ENCODE results near the gene STX18.

STX18 gene

DNA sequence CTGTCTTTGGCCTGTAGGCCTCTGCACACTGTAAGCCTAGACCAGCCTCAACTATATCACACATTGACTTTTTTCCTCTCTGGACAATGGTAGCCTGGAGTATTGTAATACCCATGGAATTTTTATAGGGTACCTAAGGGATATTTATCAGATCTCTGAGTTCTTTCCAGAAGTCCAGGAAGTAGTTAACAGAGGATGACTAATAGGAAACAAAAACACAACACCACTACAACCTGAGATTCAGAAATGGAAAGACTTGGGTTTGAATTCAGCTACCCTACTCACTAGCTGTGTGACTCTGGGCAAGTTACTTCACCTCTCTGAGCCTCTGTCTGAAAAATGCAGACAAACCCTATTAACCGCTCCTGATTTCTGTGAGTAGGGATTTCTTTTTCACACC lies 7.7 kb upstream of the STX18 start:
- Histone ChIP-seq H4K20me1 (ENCODE audit: insufficient read depth, low read length) (no peaks in the 10 kb centered on the region), H3K4me1 (ENCODE audit: insufficient read depth, low read length) (no peaks in the 10 kb centered on the region), H3K9ac (ENCODE audit: low read depth, low read length) (no peak overlapping the region), H3K4me2 (ENCODE audit: insufficient read depth, low read length) (no peak overlapping the region), H3K27me3 (ENCODE audit: insufficient read depth, low read length, poor library complexity) (no peaks in the 10 kb centered on the region), H3K36me3 (ENCODE audit: insufficient read depth, low read length) (peaks cover 4% of the 10 kb centered on the region), H3K4me3 (ENCODE audit: low read depth in 1 of 2, low read length in 2 of 2) (no peak overlapping the region), H3K27ac (ENCODE audit: low read length) (no peak overlapping the region), H3K9me3 (ENCODE audit: insufficient read depth, low read length, severe bottlenecking) (no peaks in the 10 kb centered on the region), H2AFZ (ENCODE audit: low read depth, low read length) (no peak overlapping the region), H3K79me2 (ENCODE audit: insufficient read depth, low read length) (no peaks in the 10 kb centered on the region)
- TF ChIP-seq CTCF (IDR thresholded peaks at IDR 0.05; ENCODE audit: borderline replicate concordance, extremely low read depth, low read length, poor library complexity, severe bottlenecking) (no peak), EZH2 (IDR thresholded peaks at IDR 0.05; ENCODE audit: borderline replicate concordance, low read depth, low read length, severe bottlenecking) (no peak)
- DNase-seq (no peak), ATAC-seq (ENCODE audit: insufficient read depth, low read depth) (no peak)

DNA sequence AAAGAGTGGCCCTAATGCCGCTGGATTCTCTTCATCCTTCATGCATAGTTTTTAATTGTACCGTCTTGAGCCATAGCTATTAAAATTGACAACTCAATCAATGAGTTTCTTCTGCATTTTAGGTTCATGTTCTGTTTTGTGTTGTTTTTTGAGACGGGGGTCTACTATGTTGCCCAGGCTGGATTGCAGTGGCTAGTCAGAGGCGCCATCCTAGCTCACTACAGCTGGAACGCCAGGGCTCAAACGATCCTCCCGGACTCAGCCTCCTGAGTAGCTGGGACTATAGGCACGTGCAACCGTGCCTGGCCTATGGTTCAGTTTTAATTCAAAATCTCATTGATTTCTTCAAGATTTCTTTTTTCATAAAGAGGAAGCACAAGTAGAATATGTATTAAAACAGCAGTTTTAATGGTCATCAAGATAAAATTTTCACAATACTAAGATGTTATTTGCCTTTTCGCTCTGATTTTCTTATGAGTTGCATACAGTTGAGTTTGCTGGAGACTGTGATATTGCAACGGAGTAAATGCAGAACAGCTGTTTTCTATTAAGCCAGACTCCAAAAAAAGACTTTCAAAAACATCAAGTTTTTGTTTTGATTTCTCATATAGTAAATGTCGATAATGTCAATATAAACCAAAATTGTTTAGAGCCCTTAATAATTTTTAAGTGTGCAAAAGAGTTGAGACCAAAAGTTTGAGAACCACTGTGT lies 1.1 kb upstream of the STX18 start:
- peak overlapping the region; percentile 65 to 79 for H3K4me3 ChIP-seq (ENCODE audit: low read depth in 1 of 2, low read length in 2 of 2)
- peak overlapping the region; percentile 89 for H3K4me2 ChIP-seq (ENCODE audit: insufficient read depth, low read length)
- TF ChIP-seq EZH2 (IDR thresholded peaks at IDR 0.05; ENCODE audit: borderline replicate concordance, low read depth, low read length, severe bottlenecking) (no peak), CTCF (IDR thresholded peaks at IDR 0.05; ENCODE audit: borderline replicate concordance, extremely low read depth, low read length, poor library complexity, severe bottlenecking) (no peak)
- H3K27me3 ChIP-seq (ENCODE audit: insufficient read depth, low read length, poor library complexity), result no peaks in the 10 kb centered on the region
- DNase-seq (no peak), ATAC-seq (ENCODE audit: insufficient read depth, low read depth) (no peak)
- H3K4me1 ChIP-seq (ENCODE audit: insufficient read depth, low read length), result peaks cover 37% of the 10 kb centered on the region
- no peaks in the 10 kb centered on the region for H3K9me3 ChIP-seq (ENCODE audit: insufficient read depth, low read length, severe bottlenecking)
- peaks cover 8% of the 10 kb centered on the region; the same call in 1 of the 2 replicates for H4K20me1 ChIP-seq (ENCODE audit: insufficient read depth, low read length)
- H3K27ac ChIP-seq (ENCODE audit: low read length), result no peak overlapping the region
- H3K36me3 ChIP-seq (ENCODE audit: insufficient read depth, low read length), result peaks cover 4% of the 10 kb centered on the region; the same call in 1 of the 2 replicates
- peak overlapping the region; percentile 96 for H2AFZ ChIP-seq (ENCODE audit: low read depth, low read length)
- H3K79me2 ChIP-seq (ENCODE audit: insufficient read depth, low read length), result peaks cover 49% of the 10 kb centered on the region
- H3K9ac ChIP-seq (ENCODE audit: low read depth, low read length), result peak overlapping the region; percentile 95

- DNase-seq, result peak; percentile 24
- Histone ChIP-seq H3K9me3 (ENCODE audit: insufficient read depth, low read length, severe bottlenecking) (no peaks in the 10 kb centered on the region), H3K4me3 (ENCODE audit: low read depth in 1 of 2, low read length in 2 of 2) (peak overlapping the region; percentile 65 to 79), H3K79me2 (ENCODE audit: insufficient read depth, low read length) (peaks cover 67% of the 10 kb centered on the region), H4K20me1 (ENCODE audit: insufficient read depth, low read length) (peaks cover 16% of the 10 kb centered on the region; the same call in 1 of the 2 replicates), H3K4me1 (ENCODE audit: insufficient read depth, low read length) (peaks cover 37% of the 10 kb centered on the region), H3K27me3 (ENCODE audit: insufficient read depth, low read length, poor library complexity) (no peaks in the 10 kb centered on the region), H3K27ac (ENCODE audit: low read length) (peak overlapping the region; percentile 79), H2AFZ (ENCODE audit: low read depth, low read length) (peak overlapping the region; percentile 96), H3K9ac (ENCODE audit: low read depth, low read length) (peak overlapping the region; percentile 95), H3K36me3 (ENCODE audit: insufficient read depth, low read length) (peaks cover 4% of the 10 kb centered on the region; the same call in 1 of the 2 replicates), H3K4me2 (ENCODE audit: insufficient read depth, low read length) (peak overlapping the region; percentile 89)
- peak; percentile 12; the same call in 2 of the 3 replicates for ATAC-seq (ENCODE audit: insufficient read depth, low read depth)
- TF ChIP-seq EZH2 (IDR thresholded peaks at IDR 0.05; ENCODE audit: borderline replicate concordance, low read depth, low read length, severe bottlenecking) (no peak), CTCF (IDR thresholded peaks at IDR 0.05; ENCODE audit: borderline replicate concordance, extremely low read depth, low read length, poor library complexity, severe bottlenecking) (no peak)
Observed at GRCh38 chr4:4541040-4541631, 712 bp downstream of the STX18 start.

Measured in DND-41 (cell line).